ENCODE data around the gene KRTAP9-8. TPM values are rescaled to one million over a fixed set of nuclear protein-coding genes. Genes with fewer than 3 reads are reported as not detected.
"Not testable (repeated sequence)": the region's sequence is repeated elsewhere in the genome, so short reads cannot be mapped to it uniquely, and the experiment has no call there.

KRTAP9-8 gene
- total RNA-seq, 2 donors from 2014 or later: not detected

- intact Hi-C loops (cut with DNase I): no loop called here
- no peak for DNase-seq
- 21 to 43% methylated on average over 1 of the region's 1 CpG for WGBS, 2 donors
These were observed 25.8 kb upstream of the KRTAP9-8 start for GRCh38 chr17:41211845-41212466.

GRCh38 chr17:41212524-41213169 lies 25.2 kb upstream of the KRTAP9-8 start:
- H3K9me3 ChIP-seq: no peaks in the 10 kb centered on the region
- no peaks in the 10 kb centered on the region for H3K27me3 ChIP-seq
- no peaks in the 10 kb centered on the region for H3K36me3 ChIP-seq (replicated peaks in 1 of 2; ENCODE audit: insufficient read depth in 1 of 2, low read depth in 2 of 2)
- ATAC-seq: no peak
- intact Hi-C loops (cut with DNase I): no loop called here
- no peak for DNase-seq
- WGBS, 2 donors: 49 to 57% methylated on average over 6 to 7 of the region's 7 CpGs
- TF ChIP-seq, protein P1, sequence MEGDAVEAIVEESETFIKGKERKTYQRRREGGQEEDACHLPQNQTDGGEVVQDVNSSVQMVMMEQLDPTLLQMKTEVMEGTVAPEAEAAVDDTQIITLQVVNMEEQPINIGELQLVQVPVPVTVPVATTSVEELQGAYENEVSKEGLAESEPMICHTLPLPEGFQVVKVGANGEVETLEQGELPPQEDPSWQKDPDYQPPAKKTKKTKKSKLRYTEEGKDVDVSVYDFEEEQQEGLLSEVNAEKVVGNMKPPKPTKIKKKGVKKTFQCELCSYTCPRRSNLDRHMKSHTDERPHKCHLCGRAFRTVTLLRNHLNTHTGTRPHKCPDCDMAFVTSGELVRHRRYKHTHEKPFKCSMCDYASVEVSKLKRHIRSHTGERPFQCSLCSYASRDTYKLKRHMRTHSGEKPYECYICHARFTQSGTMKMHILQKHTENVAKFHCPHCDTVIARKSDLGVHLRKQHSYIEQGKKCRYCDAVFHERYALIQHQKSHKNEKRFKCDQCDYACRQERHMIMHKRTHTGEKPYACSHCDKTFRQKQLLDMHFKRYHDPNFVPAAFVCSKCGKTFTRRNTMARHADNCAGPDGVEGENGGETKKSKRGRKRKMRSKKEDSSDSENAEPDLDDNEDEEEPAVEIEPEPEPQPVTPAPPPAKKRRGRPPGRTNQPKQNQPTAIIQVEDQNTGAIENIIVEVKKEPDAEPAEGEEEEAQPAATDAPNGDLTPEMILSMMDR (IDR thresholded peaks at IDR 0.05): no peak
- TF ChIP-seq POLR2A (IDR thresholded peaks at IDR 0.05): no peak
- no peak overlapping the region for H3K4me3 ChIP-seq
- no peak overlapping the region for H3K27ac ChIP-seq
- no peaks in the 10 kb centered on the region for H3K4me1 ChIP-seq

More at GRCh38 chr17:41211845-41212466, 25.8 kb upstream of the KRTAP9-8 start:
- TF ChIP-seq POLR2A (IDR thresholded peaks at IDR 0.05): no peak
- TF ChIP-seq, protein P1 (IDR thresholded peaks at IDR 0.05): no peak
- H3K4me3 ChIP-seq: no peak overlapping the region
- no peak for ATAC-seq
- H3K9me3 ChIP-seq: no peaks in the 10 kb centered on the region
- no peaks in the 10 kb centered on the region for H3K36me3 ChIP-seq (replicated peaks in 1 of 2; ENCODE audit: insufficient read depth in 1 of 2, low read depth in 2 of 2)
- H3K27ac ChIP-seq: no peak overlapping the region
- no peaks in the 10 kb centered on the region for H3K4me1 ChIP-seq
- H3K27me3 ChIP-seq: no peaks in the 10 kb centered on the region

- WGBS, 2 donors: 36 to 63% methylated on average over 1 of the region's 1 CpG
- no peak overlapping the region for H3K4me3 ChIP-seq
- ATAC-seq (no peak), DNase-seq (no peak)
- no peaks in the 10 kb centered on the region for H3K27me3 ChIP-seq
- intact Hi-C loops (cut with DNase I): no loop called here
- TF ChIP-seq, protein P1 (IDR thresholded peaks at IDR 0.05): no peak
- no peak for TF ChIP-seq POLR2A (IDR thresholded peaks at IDR 0.05)
- H3K36me3 ChIP-seq (replicated peaks in 1 of 2; ENCODE audit: insufficient read depth in 1 of 2, low read depth in 2 of 2): no peaks in the 10 kb centered on the region
- no peaks in the 10 kb centered on the region for H3K9me3 ChIP-seq
- H3K27ac ChIP-seq: no peak overlapping the region
- no peaks in the 10 kb centered on the region for H3K4me1 ChIP-seq
These were observed 22.1 kb upstream of the KRTAP9-8 start for GRCh38 chr17:41215681-41216080.

DNA sequence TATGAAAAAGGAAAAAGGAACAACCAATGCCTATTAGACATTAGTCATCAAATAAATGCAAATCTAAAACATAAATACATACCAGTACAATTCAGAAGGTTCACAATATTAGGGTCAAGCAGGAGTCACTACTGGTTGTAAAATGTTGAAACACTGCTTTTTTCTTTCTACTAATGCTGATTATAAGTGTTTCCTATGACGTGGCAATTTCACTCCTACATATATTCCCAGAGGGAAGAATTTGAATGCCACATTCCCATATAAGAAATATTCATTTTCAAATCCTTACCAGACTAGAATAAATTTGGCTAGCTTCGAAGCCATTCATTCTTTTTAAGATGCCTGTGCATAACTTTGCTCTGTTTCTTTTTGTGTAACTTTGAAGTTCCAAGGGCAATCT lies 14.0 kb upstream of the KRTAP9-8 start:
- Histone ChIP-seq H3K36me3 (replicated peaks in 1 of 2; ENCODE audit: insufficient read depth in 1 of 2, low read depth in 2 of 2) (no peaks in the 10 kb centered on the region), H3K4me1 (no peaks in the 10 kb centered on the region), H3K27me3 (peaks cover 0 to 4% of the 10 kb centered on the region in 2 donors), H3K27ac (no peak overlapping the region), H3K9me3 (no peaks in the 10 kb centered on the region), H3K4me3 (no peak overlapping the region)
- intact Hi-C loops (cut with DNase I): no loop called here
- no peak for TF ChIP-seq POLR2A (IDR thresholded peaks at IDR 0.05)
- TF ChIP-seq, protein P1 (IDR thresholded peaks at IDR 0.05): no peak
- WGBS, 2 donors: 56 to 64% methylated on average over 2 of the region's 2 CpGs
- ATAC-seq (no peak), DNase-seq (no peak)

GRCh38 chr17:41226051-41226450 lies 11.7 kb upstream of the KRTAP9-8 start:
- Histone ChIP-seq H3K9me3 (no peaks in the 10 kb centered on the region), H3K27me3 (peaks cover 0 to 3% of the 10 kb centered on the region in 2 donors), H3K4me1 (no peaks in the 10 kb centered on the region), H3K4me3 (no peak overlapping the region), H3K36me3 (replicated peaks in 1 of 2; ENCODE audit: insufficient read depth in 1 of 2, low read depth in 2 of 2) (no peaks in the 10 kb centered on the region), H3K27ac (no peak overlapping the region)
- no peak for TF ChIP-seq POLR2A (IDR thresholded peaks at IDR 0.05)
- TF ChIP-seq, protein P1 (IDR thresholded peaks at IDR 0.05): no peak
- ATAC-seq (no peak), DNase-seq (no peak)
- intact Hi-C loops (cut with DNase I): no loop called here
- 74 to 82% methylated on average over 6 of the region's 6 CpGs for whole genome bisulfite sequencing, 2 donors

DNA sequence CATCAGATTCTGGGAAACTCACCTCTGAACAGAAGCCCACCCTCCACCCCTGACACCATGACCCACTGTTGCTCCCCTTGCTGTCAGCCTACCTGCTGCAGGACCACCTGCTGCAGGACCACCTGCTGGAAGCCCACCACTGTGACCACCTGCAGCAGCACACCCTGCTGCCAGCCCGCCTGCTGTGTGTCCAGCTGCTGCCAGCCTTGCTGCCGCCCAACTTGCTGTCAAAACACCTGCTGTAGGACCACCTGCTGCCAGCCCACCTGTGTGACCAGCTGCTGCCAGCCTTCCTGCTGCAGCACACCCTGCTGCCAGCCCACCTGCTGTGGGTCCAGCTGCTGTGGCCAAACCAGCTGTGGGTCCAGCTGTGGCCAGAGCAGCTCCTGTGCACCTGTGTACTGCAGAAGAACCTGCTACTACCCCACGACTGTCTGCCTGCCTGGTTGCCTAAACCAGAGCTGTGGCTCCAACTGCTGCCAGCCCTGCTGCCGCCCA lies 11.2 kb upstream of the KRTAP9-8 start, which contains the start of gene KRTAP9-2:
TSS of gene KRTAP9-2 (plus strand) at position 51 of the 498 bp plus-strand sequence. CDS start at position 58, 7 bp downstream.
- ATAC-seq; H3K27ac ChIP-seq; H3K4me1 ChIP-seq; H3K36me3 ChIP-seq (replicated peaks in 1 of 2; ENCODE audit: insufficient read depth in 1 of 2, low read depth in 2 of 2); DNase-seq; H3K4me3 ChIP-seq; H3K27me3 ChIP-seq; H3K9me3 ChIP-seq; intact Hi-C loops (cut with DNase I): not testable (repeated sequence)
- WGBS, 2 donors: 21% methylated on average over 3 of the region's 4 CpGs; no CpG with 5 or more reads in 1 of the 2 donors

All from body of pancreas (tissue), 4 donors.